HTERT RPE-1 (cell line): ENCODE data around the gene MCEE.
"Not testable (repeated sequence)": the region's sequence is repeated elsewhere in the genome, so short reads cannot be mapped to it uniquely, and the experiment has no call there.

Experiments
- in situ Hi-C: fragments of 300-500 bp; cut with MboI; formaldehyde crosslinking; loops from 4 replicates; pipeline ENCODE4 v1.14.3; 2020; ENCODE audit warnings: low sequenced_read_pairs

The MCEE gene

GRCh38 chr2:71129114-71129901 is 721 bp downstream of the MCEE start:
- in situ Hi-C loops: no loop called here

- in situ Hi-C loops: no loop called here
Observed at GRCh38 chr2:71126957-71127356, 3.1 kb downstream of the MCEE start.

- in situ Hi-C loops: no loop called here
Observed at GRCh38 chr2:71125506-71126294, 4.3 kb downstream of the MCEE start.

GRCh38 chr2:71122387-71123298 is 7.4 kb downstream of the MCEE start:
- in situ Hi-C loops: no loop called here

GRCh38 chr2:71121479-71121878 is 8.6 kb downstream of the MCEE start:
- in situ Hi-C loops: no loop called here

- in situ Hi-C loops: no loop called here
Observed at GRCh38 chr2:71120195-71120594, 9.8 kb downstream of the MCEE start.

- in situ Hi-C loops: no loop called here
Observed at GRCh38 chr2:71117063-71117462, 13.0 kb downstream of the MCEE start.

- in situ Hi-C loops: no loop called here
Observed at GRCh38 chr2:71113843-71114242, 16.2 kb downstream of the MCEE start.

- in situ Hi-C loops: no loop called here
Observed at GRCh38 chr2:71108091-71108490, 21.9 kb downstream of the MCEE start.

- in situ Hi-C loops: not testable (repeated sequence)
Observed at GRCh38 chr2:71106463-71106862, 23.6 kb downstream of the MCEE start.

- in situ Hi-C loops: no loop called here
Observed at GRCh38 chr2:71103809-71104208, 26.2 kb downstream of the MCEE start.

GRCh38 chr2:71102981-71103681 is 26.9 kb downstream of the MCEE start:
- in situ Hi-C loops: no loop called here

- in situ Hi-C loops: no loop called here
Observed at GRCh38 chr2:71101656-71102055, 28.4 kb downstream of the MCEE start.

GRCh38 chr2:71100195-71100964 is 29.6 kb downstream of the MCEE start:
- in situ Hi-C loops: no loop called here

- in situ Hi-C loops: not testable (repeated sequence)
Observed at GRCh38 chr2:71092491-71093260, 37.4 kb downstream of the MCEE start.

GRCh38 chr2:71091808-71092207 is 38.2 kb downstream of the MCEE start:
- in situ Hi-C loops: not testable (repeated sequence)

- in situ Hi-C loops: not testable (repeated sequence)
Observed at GRCh38 chr2:71089475-71089874, 40.6 kb downstream of the MCEE start.

GRCh38 chr2:71085325-71086003 is 44.6 kb downstream of the MCEE start:
- in situ Hi-C loops: not testable (repeated sequence)
